ENCODE measurements around the gene TSPAN9.

TSPAN9 gene

GRCh38 chr12:3132636-3133404 is 55.6 kb downstream of the TSPAN9 start:
- no peak overlapping the region for H3K27ac ChIP-seq (ENCODE audit: low read depth, low read length)

GRCh38 chr12:3133405-3133783 is 56.2 kb downstream of the TSPAN9 start:
- Histone ChIP-seq H3K27me3 (ENCODE audit: low read length) (no peaks in the 10 kb centered on the region), H3K4me2 (ENCODE audit: low read depth, low read length, poor library complexity, severe bottlenecking) (no peak overlapping the region), H3K9me3 (ENCODE audit: insufficient read depth, low read length) (no peaks in the 10 kb centered on the region), H3K4me3 (ENCODE audit: insufficient read depth, low read length, poor library complexity, severe bottlenecking) (no peak overlapping the region), H3K79me2 (ENCODE audit: insufficient read depth, low read length) (no peaks in the 10 kb centered on the region), H2AFZ (ENCODE audit: low read depth, low read length, severe bottlenecking) (no peak overlapping the region), H4K20me1 (ENCODE audit: low read depth, low read length) (no peaks in the 10 kb centered on the region), H3K27ac (ENCODE audit: low read depth, low read length) (no peak overlapping the region), H3K9ac (ENCODE audit: low read length) (no peak overlapping the region), H3K9me2 (replicated peaks; ENCODE audit: insufficient read depth, low read length) (no peaks in the 10 kb centered on the region), H3K36me3 (ENCODE audit: low read length) (no peaks in the 10 kb centered on the region), H3F3A (ENCODE audit: insufficient read depth) (no peaks in the 10 kb centered on the region)
- TF ChIP-seq EZH2phosphoT487 (conservative IDR thresholded peaks at IDR 0.05; ENCODE audit: low read length) (no peak), CTCF (IDR thresholded peaks at IDR 0.05; ENCODE audit: insufficient read depth, low read length, poor library complexity, severe bottlenecking) (no peak)

More at GRCh38 chr12:3132636-3133404, 55.6 kb downstream of the TSPAN9 start:
- no peaks in the 10 kb centered on the region for H4K20me1 ChIP-seq (ENCODE audit: low read depth, low read length)
- H3F3A ChIP-seq (ENCODE audit: insufficient read depth) = no peaks in the 10 kb centered on the region
- no peaks in the 10 kb centered on the region for H3K9me3 ChIP-seq (ENCODE audit: insufficient read depth, low read length)
- H3K79me2 ChIP-seq (ENCODE audit: insufficient read depth, low read length) = no peaks in the 10 kb centered on the region
- TF ChIP-seq CTCF (IDR thresholded peaks at IDR 0.05; ENCODE audit: insufficient read depth, low read length, poor library complexity, severe bottlenecking) (no peak), EZH2phosphoT487 (conservative IDR thresholded peaks at IDR 0.05; ENCODE audit: low read length) (no peak)
- H3K27me3 ChIP-seq (ENCODE audit: low read length) = no peaks in the 10 kb centered on the region
- no peak overlapping the region for H3K4me2 ChIP-seq (ENCODE audit: low read depth, low read length, poor library complexity, severe bottlenecking)
- H3K36me3 ChIP-seq (ENCODE audit: low read length) = no peaks in the 10 kb centered on the region
- H3K9me2 ChIP-seq (replicated peaks; ENCODE audit: insufficient read depth, low read length) = no peaks in the 10 kb centered on the region
- H3K4me3 ChIP-seq (ENCODE audit: insufficient read depth, low read length, poor library complexity, severe bottlenecking) = no peak overlapping the region
- no peak overlapping the region for H2AFZ ChIP-seq (ENCODE audit: low read depth, low read length, severe bottlenecking)
- no peak overlapping the region for H3K9ac ChIP-seq (ENCODE audit: low read length)

- H3F3A ChIP-seq (ENCODE audit: insufficient read depth) = no peaks in the 10 kb centered on the region
- H3K27ac ChIP-seq (ENCODE audit: low read depth, low read length) = no peak overlapping the region
- no peaks in the 10 kb centered on the region for H3K9me3 ChIP-seq (ENCODE audit: insufficient read depth, low read length)
- no peaks in the 10 kb centered on the region for H3K9me2 ChIP-seq (replicated peaks; ENCODE audit: insufficient read depth, low read length)
- H3K4me3 ChIP-seq (ENCODE audit: insufficient read depth, low read length, poor library complexity, severe bottlenecking) = no peak overlapping the region
- H3K27me3 ChIP-seq (ENCODE audit: low read length) = no peaks in the 10 kb centered on the region
- H4K20me1 ChIP-seq (ENCODE audit: low read depth, low read length) = no peaks in the 10 kb centered on the region
- H3K4me2 ChIP-seq (ENCODE audit: low read depth, low read length, poor library complexity, severe bottlenecking) = no peak overlapping the region
- H3K79me2 ChIP-seq (ENCODE audit: insufficient read depth, low read length) = no peaks in the 10 kb centered on the region
- no peak overlapping the region for H2AFZ ChIP-seq (ENCODE audit: low read depth, low read length, severe bottlenecking)
- H3K36me3 ChIP-seq (ENCODE audit: low read length) = no peaks in the 10 kb centered on the region
- H3K9ac ChIP-seq (ENCODE audit: low read length) = no peak overlapping the region
- TF ChIP-seq CTCF (IDR thresholded peaks at IDR 0.05; ENCODE audit: insufficient read depth, low read length, poor library complexity, severe bottlenecking) (no peak), EZH2phosphoT487 (conservative IDR thresholded peaks at IDR 0.05; ENCODE audit: low read length) (no peak)
Observed at GRCh38 chr12:3134126-3134525, 56.9 kb downstream of the TSPAN9 start.

All from SU-DHL-6 (cell line).